BLaER1 treated with 17β-estradiol and CSF1 and Interleukin-3, amounts not matched to agents 10 nM and 100 nM (cell line): Measurements from ENCODE around the gene FRMPD1.
A peak's percentile ranks its signal among the peaks of the same experiment; 100 is the strongest.

Experiments used
- H3K27ac ChIP-seq, 11 experiments: shearing (Covaris generic); formaldehyde crosslinking; 2 replicates each; pipeline ENCODE4 v1.8.1; 2022
- H3K27me3 ChIP-seq, 11 experiments: shearing (Covaris generic); formaldehyde crosslinking; 2 replicates each; pipeline ENCODE4 v1.8.1; 2022
- H3K36me3 ChIP-seq, 11 experiments: shearing (Covaris generic); formaldehyde crosslinking; 2 replicates each; pipeline ENCODE4 v1.8.1; 2022
- H3K4me1 ChIP-seq, 10 experiments: shearing (Covaris generic); formaldehyde crosslinking; 2 replicates each; pipeline ENCODE4 v1.8.1; 2022
- H3K4me2 ChIP-seq, 11 experiments: shearing (Covaris generic); formaldehyde crosslinking; 2 replicates each; pipeline ENCODE4 v1.8.1; 2022
- H3K4me3 ChIP-seq, 10 experiments: shearing (Covaris generic); formaldehyde crosslinking; 2 replicates each; pipeline ENCODE4 v1.8.1; 2022
- H3K9ac ChIP-seq, 11 experiments: shearing (Covaris generic); formaldehyde crosslinking; 2 replicates each; pipeline ENCODE4 v1.8.1; 2022
- H3K9me3 ChIP-seq, 11 experiments: shearing (Covaris generic); formaldehyde crosslinking; replicated peaks in 1 of 11; 2 replicates each; pipeline ENCODE4 v1.8.1; 2022
- H4K20me1 ChIP-seq, 11 experiments: shearing (Covaris generic); formaldehyde crosslinking; 2 replicates each; pipeline ENCODE4 v1.8.1; 2022
- Cebpa-rat ChIP-seq, 11 experiments: shearing (Covaris generic); IDR thresholded peaks; 2 replicates each; pipeline ENCODE4 v1.8.1; 2022

FRMPD1 gene

DNA sequence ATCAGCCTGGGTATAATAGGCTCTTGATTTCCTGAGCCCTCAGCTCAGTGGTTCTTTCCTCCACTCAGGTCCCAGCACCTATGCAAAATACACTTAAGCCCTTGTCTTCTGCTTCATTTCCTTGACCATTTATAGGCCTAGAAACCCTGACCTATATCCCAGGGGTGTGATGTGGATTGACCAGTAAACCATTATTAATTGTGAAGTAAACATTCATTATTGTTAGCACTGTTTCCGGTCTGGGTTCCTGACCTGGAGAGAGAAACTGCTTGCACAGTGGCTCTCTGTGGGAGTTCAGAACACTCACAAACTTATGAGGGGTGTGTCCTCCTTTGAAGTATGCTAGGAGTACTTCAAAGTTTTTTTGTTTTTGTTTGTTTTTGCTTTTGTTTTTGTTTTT, 38.8 kb upstream of the FRMPD1 start:
- Histone ChIP-seq H3K27me3 (no peaks in the 10 kb centered on the region), H3K36me3 (no peaks in the 10 kb centered on the region), H3K4me1 (peaks cover 0 to 10% (median 0%) of the 10 kb centered on the region in 10 experiments; a peak in 4 of 20 replicates), H3K9ac (no peak overlapping the region), H3K4me2 (no peak overlapping the region), H3K27ac (no peak overlapping the region), H3K9me3 (no peaks in the 10 kb centered on the region), H4K20me1 (no peaks in the 10 kb centered on the region), H3K4me3 (no peak overlapping the region)
- TF ChIP-seq Cebpa-rat (IDR thresholded peaks at IDR 0.05) = no peak

DNA sequence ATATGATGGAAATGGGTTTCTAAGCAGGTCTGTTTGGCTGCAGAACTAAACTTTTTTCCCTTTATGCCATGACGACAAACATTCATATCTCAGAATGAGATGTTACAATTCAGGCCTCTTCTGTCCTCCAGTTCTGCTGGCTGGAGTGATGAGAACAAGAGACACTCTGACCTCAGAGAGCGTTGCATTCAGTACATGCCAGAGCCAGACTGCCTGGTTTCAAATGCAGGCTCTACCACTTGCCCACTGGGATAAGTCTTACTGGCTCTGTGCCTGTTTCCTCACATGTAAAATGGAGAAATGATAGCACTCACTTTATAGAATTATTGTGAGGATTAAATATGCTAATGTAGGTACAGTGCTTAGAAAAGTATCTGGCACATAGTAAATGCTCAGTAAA, 33.6 kb upstream of the FRMPD1 start:
- no peak overlapping the region for H3K4me3 ChIP-seq
- no peak overlapping the region for H3K27ac ChIP-seq
- H3K9me3 ChIP-seq = no peaks in the 10 kb centered on the region
- H3K36me3 ChIP-seq = no peaks in the 10 kb centered on the region
- no peaks in the 10 kb centered on the region for H3K27me3 ChIP-seq
- peak overlapping the region in 5 of 11 experiments; percentile 54 to 68 (median 66); a peak in 5 of 22 replicates for H3K4me2 ChIP-seq
- no peak overlapping the region for H3K9ac ChIP-seq
- no peaks in the 10 kb centered on the region for H4K20me1 ChIP-seq
- no peak for TF ChIP-seq Cebpa-rat (IDR thresholded peaks at IDR 0.05)
- peaks cover 16 to 31% (median 25%) of the 10 kb centered on the region in 10 experiments for H3K4me1 ChIP-seq

DNA sequence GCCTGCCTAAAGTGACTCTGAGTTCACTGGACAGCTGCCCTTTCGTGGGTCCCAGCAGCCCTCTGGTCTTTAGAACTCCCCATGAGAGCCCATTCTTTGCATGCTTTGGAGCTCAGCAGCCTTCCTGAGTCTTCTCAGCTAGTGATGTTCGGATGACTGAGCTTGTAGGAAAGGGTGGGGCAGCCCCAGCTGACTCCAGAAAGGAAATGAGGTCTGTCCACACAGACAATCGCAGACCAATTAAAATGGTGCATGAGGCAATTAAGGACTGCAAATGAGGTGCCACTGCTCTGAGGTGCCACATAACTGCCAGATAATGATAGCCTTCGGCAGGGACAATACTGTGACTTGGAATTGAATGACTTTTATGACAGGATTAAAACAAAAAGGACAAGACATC, 32.9 kb upstream of the FRMPD1 start:
- H3K9me3 ChIP-seq = no peaks in the 10 kb centered on the region
- H3K27ac ChIP-seq = no peak overlapping the region
- no peak for TF ChIP-seq Cebpa-rat (IDR thresholded peaks at IDR 0.05)
- no peaks in the 10 kb centered on the region for H4K20me1 ChIP-seq
- H3K9ac ChIP-seq = 0 out of 22 replicates have a peak overlapping the region, but pooled peaks of 1 of the 11 experiments have one; percentile 25
- H3K36me3 ChIP-seq = no peaks in the 10 kb centered on the region
- H3K4me3 ChIP-seq = no peak overlapping the region
- H3K27me3 ChIP-seq = no peaks in the 10 kb centered on the region
- H3K4me1 ChIP-seq = peaks cover 16 to 36% (median 28%) of the 10 kb centered on the region in 10 experiments
- H3K4me2 ChIP-seq = peak overlapping the region; percentile 41 to 68 (median 54); a peak in 21 of 22 replicates

DNA sequence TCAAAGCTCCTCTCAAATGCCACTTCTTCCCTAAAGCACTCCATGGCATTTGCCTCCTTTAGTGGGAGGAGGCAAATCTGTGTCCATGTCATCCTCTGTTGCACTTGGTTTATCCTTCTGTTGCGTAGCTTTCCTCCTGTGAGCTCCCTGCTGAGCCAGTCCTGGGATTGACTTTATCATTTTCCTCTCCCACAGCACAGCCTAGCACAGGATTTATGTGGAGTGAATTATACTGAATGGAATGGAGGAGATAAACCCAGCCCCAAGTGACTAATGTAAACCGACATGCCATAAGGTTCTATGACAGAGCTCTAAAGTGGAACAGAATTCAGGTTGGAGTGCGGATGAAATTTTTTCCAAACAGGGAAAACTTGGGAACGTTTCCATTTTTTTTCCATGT, 31.9 kb upstream of the FRMPD1 start:
- no peak overlapping the region for H3K4me3 ChIP-seq
- H3K9ac ChIP-seq = no peak overlapping the region
- H3K4me1 ChIP-seq = peaks cover 16 to 40% (median 28%) of the 10 kb centered on the region in 10 experiments
- H3K27me3 ChIP-seq = no peaks in the 10 kb centered on the region
- no peak overlapping the region for H3K4me2 ChIP-seq
- H3K36me3 ChIP-seq = no peaks in the 10 kb centered on the region
- no peak for TF ChIP-seq Cebpa-rat (IDR thresholded peaks at IDR 0.05)
- no peaks in the 10 kb centered on the region for H3K9me3 ChIP-seq
- H4K20me1 ChIP-seq = no peaks in the 10 kb centered on the region
- no peak overlapping the region for H3K27ac ChIP-seq

DNA sequence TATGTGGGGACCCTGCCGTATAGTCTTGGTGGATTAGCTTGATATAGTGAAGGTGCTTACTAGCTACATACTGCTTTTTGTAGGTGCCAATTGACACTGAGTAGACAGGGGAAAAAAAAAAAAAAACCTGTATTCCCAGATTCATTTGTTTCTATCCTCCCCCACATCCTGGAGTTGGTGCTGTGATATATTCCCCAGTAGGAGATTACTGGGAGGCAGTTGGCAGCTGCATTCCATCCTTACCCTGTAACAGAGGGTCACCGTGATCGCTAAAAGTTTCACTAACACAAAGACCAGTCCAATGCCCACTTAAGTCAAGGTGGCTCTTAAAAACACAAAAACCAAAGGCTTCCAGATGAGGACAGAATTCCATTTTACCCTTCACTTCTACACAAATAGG, 30.9 kb upstream of the FRMPD1 start:
- Histone ChIP-seq H3K4me2 (peak overlapping the region in 1 of 11 experiments; percentile 87; a peak in 1 of 22 replicates), H4K20me1 (no peaks in the 10 kb centered on the region), H3K9me3 (no peaks in the 10 kb centered on the region), H3K4me3 (no peak overlapping the region), H3K9ac (no peak overlapping the region), H3K27ac (no peak overlapping the region), H3K4me1 (peaks cover 16 to 40% (median 28%) of the 10 kb centered on the region in 10 experiments), H3K27me3 (no peaks in the 10 kb centered on the region), H3K36me3 (no peaks in the 10 kb centered on the region)
- TF ChIP-seq Cebpa-rat (IDR thresholded peaks at IDR 0.05) = no peak

DNA sequence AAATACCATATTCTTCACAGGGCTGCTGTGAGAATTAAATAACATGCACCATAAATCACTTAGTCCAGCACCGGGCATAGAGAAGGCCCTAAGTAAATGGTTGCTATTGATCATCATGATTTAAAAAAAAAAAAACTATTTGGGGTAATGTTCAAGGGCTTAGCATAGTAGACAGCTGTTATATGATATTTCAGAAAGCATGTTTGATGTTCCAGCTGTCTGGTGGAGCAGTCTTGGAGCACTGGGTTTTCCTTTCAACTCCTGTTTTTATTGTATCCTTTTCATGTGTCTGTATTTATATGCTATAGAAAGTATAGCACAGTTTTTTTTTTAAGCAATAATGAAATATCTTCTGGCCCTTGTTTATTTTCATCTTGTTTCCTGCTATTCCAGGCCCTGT, 30.4 kb upstream of the FRMPD1 start:
- Histone ChIP-seq H3K27me3 (no peaks in the 10 kb centered on the region), H3K27ac (no peak overlapping the region; a peak in 1 of 22 replicates), H3K9ac (no peak overlapping the region), H3K4me1 (peaks cover 16 to 40% (median 28%) of the 10 kb centered on the region in 10 experiments), H3K9me3 (no peaks in the 10 kb centered on the region), H4K20me1 (no peaks in the 10 kb centered on the region), H3K36me3 (no peaks in the 10 kb centered on the region), H3K4me2 (peak overlapping the region in 1 of 11 experiments; percentile 87; a peak in 5 of 22 replicates), H3K4me3 (no peak overlapping the region)
- TF ChIP-seq Cebpa-rat (IDR thresholded peaks at IDR 0.05) = no peak

DNA sequence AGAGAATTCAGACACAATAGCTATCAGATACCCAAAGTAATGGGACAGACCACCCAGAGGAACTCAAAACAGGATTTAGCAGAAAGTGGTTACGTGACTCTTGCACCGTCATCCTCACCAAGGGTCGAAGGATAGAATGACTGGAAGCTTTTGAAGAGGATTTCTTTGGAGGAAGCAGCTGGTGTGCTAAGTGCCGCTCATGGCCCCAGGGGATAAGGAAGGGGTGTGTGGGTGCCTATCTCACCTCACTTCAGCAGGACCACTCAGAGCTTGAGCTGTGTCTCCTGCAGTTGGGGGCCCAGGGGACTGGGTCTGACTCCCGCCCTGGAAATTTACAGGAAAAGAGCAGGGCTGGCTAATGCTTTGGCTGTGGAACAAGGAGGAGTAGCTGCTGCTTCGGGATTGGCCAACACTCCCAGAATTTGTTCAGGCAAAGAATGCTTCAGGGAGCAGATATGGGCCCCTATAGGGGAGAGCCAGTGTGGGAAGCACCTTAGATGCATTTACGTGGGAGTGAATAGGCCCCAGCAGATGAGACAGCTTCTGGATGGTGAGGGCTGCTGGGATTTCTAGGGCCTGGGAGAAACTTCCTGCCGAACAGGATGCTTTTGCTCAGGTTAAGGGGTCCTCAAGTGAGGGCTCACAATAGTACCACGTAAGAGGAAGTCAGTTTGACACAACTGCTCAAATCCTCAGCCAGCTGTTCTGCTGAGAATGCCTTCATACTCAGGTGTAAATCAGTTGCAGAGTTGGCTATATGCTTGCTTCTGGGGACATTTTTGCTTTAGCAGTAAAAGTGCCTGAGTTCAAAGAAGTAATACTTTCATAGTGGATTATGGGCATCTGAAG, 29.3 kb upstream of the FRMPD1 start:
- no peaks in the 10 kb centered on the region for H4K20me1 ChIP-seq
- no peaks in the 10 kb centered on the region for H3K9me3 ChIP-seq
- peaks cover 16 to 40% (median 28%) of the 10 kb centered on the region in 10 experiments for H3K4me1 ChIP-seq
- H3K4me2 ChIP-seq = peak overlapping the region; percentile 12 to 90 (median 74); a peak in 21 of 22 replicates
- no peaks in the 10 kb centered on the region for H3K36me3 ChIP-seq
- H3K4me3 ChIP-seq = no peak overlapping the region
- H3K27me3 ChIP-seq = no peaks in the 10 kb centered on the region
- H3K9ac ChIP-seq = 0 out of 22 replicates have a peak overlapping the region, but pooled peaks of 1 of the 11 experiments have one; percentile 10
- H3K27ac ChIP-seq = peak overlapping the region in 4 of 11 experiments; percentile 23 to 52 (median 40); a peak in 6 of 22 replicates
- TF ChIP-seq Cebpa-rat (IDR thresholded peaks at IDR 0.05) = no peak

DNA sequence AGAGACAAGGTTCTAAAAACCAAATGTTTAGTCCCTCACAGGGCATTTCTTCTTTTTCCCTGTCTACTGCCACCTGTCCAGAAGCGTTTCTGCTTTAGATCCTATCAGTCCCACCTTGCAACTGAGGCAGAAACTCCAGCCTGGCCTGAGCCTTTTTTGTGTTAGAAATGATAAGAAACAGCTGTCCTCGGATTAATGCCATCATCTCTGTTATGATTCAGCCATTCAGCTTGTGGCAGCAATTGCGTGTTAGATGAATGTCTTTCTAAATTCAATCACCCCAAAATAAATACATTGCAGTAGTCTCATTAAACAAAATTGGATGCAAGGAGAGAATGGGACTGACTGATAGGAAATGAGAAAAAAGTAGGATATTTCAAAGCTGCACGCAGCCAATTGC, 28.3 kb upstream of the FRMPD1 start:
- no peak overlapping the region for H3K9ac ChIP-seq
- no peaks in the 10 kb centered on the region for H3K9me3 ChIP-seq
- H3K4me3 ChIP-seq = no peak overlapping the region
- H3K4me1 ChIP-seq = peaks cover 15 to 40% (median 26%) of the 10 kb centered on the region in 10 experiments
- H3K36me3 ChIP-seq = no peaks in the 10 kb centered on the region
- H3K27me3 ChIP-seq = no peaks in the 10 kb centered on the region
- no peak overlapping the region for H3K27ac ChIP-seq
- H4K20me1 ChIP-seq = no peaks in the 10 kb centered on the region
- peak overlapping the region in 6 of 11 experiments; percentile 63 to 87 (median 80); a peak in 8 of 22 replicates for H3K4me2 ChIP-seq
- TF ChIP-seq Cebpa-rat (IDR thresholded peaks at IDR 0.05) = no peak

DNA sequence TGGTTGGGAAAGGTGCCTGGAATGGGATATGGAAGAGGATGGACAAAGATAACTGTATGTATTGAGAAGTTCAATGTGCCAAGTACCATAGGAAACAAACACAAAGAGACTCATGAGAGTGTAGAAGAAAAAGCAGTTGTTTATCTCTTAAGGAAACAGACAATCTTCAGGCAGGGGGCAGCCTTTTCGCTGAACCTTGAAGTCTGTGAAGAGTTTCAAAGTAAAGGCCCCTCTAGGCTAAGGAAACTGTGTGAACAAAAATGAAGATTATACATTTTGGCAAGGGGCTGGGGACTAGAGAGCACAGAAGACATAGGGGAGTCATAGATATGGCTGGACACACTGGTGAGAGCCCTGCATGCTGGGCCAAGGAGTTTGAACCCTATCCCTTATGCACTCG, 27.5 kb upstream of the FRMPD1 start:
- no peak overlapping the region for H3K9ac ChIP-seq
- no peak overlapping the region for H3K4me3 ChIP-seq
- TF ChIP-seq Cebpa-rat (IDR thresholded peaks at IDR 0.05) = no peak
- no peaks in the 10 kb centered on the region for H3K9me3 ChIP-seq
- H3K4me1 ChIP-seq = peaks cover 8 to 31% (median 18%) of the 10 kb centered on the region in 10 experiments; a peak in 18 of 20 replicates
- no peaks in the 10 kb centered on the region for H3K27me3 ChIP-seq
- no peaks in the 10 kb centered on the region for H4K20me1 ChIP-seq
- H3K4me2 ChIP-seq = peak overlapping the region in 1 of 11 experiments; percentile 1; a peak in 1 of 22 replicates
- no peaks in the 10 kb centered on the region for H3K36me3 ChIP-seq
- H3K27ac ChIP-seq = no peak overlapping the region
